ENCODE results near the gene ABCE1.

Gene ABCE1

GRCh38 chr4:145097821-145098674, at the start of gene ABCE1, which contains the start of gene ANAPC10:
Gene ABCE1, plus strand, starts transcription at chr4:145098311. Its CDS starts 6,102 bp downstream, at chr4:145104413.
Gene ANAPC10, minus strand, starts transcription at chr4:145098196. Its CDS starts 2,097 bp downstream, at chr4:145096099.
- DNase-seq, result peak; percentile 86 to 94 (median 90)

- no peak for DNase-seq
These were observed 49.3 kb upstream of the ABCE1 start for GRCh38 chr4:145048817-145049216.

GRCh38 chr4:145049241-145049640, 48.9 kb upstream of the ABCE1 start:
- no peak for DNase-seq

GRCh38 chr4:145055533-145056257, 42.4 kb upstream of the ABCE1 start:
- DNase-seq, result no peak

GRCh38 chr4:145056325-145057130, 41.6 kb upstream of the ABCE1 start:
- no peak for DNase-seq

GRCh38 chr4:145058256-145058655, 39.9 kb upstream of the ABCE1 start:
- DNase-seq, result no peak

- no peak for DNase-seq
These were observed 36.7 kb upstream of the ABCE1 start for GRCh38 chr4:145061318-145061920.

GRCh38 chr4:145066063-145066501, 32.0 kb upstream of the ABCE1 start:
- DNase-seq, result no peak

GRCh38 chr4:145069361-145069760, 28.8 kb upstream of the ABCE1 start:
- no peak for DNase-seq

GRCh38 chr4:145071560-145071959, 26.6 kb upstream of the ABCE1 start:
- DNase-seq, result no peak

- DNase-seq, result no peak
These were observed 22.2 kb upstream of the ABCE1 start for GRCh38 chr4:145075742-145076468.

- no peak for DNase-seq
These were observed 21.6 kb upstream of the ABCE1 start for GRCh38 chr4:145076469-145076855.

GRCh38 chr4:145081756-145082155, 16.4 kb upstream of the ABCE1 start:
- no peak for DNase-seq

GRCh38 chr4:145083891-145084605, 14.1 kb upstream of the ABCE1 start:
- DNase-seq, result no peak

- DNase-seq, result no peak
These were observed 7.7 kb upstream of the ABCE1 start for GRCh38 chr4:145090380-145090779.

- no peak for DNase-seq
These were observed 4.5 kb upstream of the ABCE1 start for GRCh38 chr4:145093638-145094037.

GRCh38 chr4:145097331-145097820, 735 bp upstream of the ABCE1 start:
- DNase-seq, result no peak

- peak in 3 of 4 experiments; percentile 3 to 12 (median 9) for DNase-seq
These were observed 545 bp downstream of the ABCE1 start for GRCh38 chr4:145098675-145099037.

- DNase-seq, result no peak
These were observed 1.5 kb downstream of the ABCE1 start for GRCh38 chr4:145099653-145100052.

GRCh38 chr4:145101091-145101490, 3.0 kb downstream of the ABCE1 start:
- DNase-seq, result no peak

- DNase-seq, result no peak
These were observed 4.5 kb downstream of the ABCE1 start for GRCh38 chr4:145102619-145103018.
